ENCODE results near the gene MKKS.

The MKKS gene

GRCh38 chr20:10454151-10454750 lies 20.2 kb upstream of the MKKS start:
- peaks cover 3% of the 10 kb centered on the region for H3K79me1 ChIP-seq (ENCODE audit: low read depth, low read length)
- no peaks in the 10 kb centered on the region for H3K27me3 ChIP-seq (ENCODE audit: control insufficient read depth in 3 of 3, insufficient read depth in 3 of 3, low read depth in 1 of 3, low read length in 3 of 3)
- H2AK5ac ChIP-seq (ENCODE audit: low read depth, low read length): no peak overlapping the region
- H2BK120ac ChIP-seq (ENCODE audit: low read depth, low read length): no peak overlapping the region
- peaks cover 0 to 3% of the 10 kb centered on the region in 2 donors for H3K36me3 ChIP-seq (replicated peaks in 1 of 2; ENCODE audit: control insufficient read depth in 2 of 2, insufficient read depth in 2 of 2, low read length in 2 of 2)
- H3K4me3 ChIP-seq (ENCODE audit: low read length in 2 of 2): no peak overlapping the region
- DNase-seq (ENCODE audit: low spot score): no peak
- H3K27ac ChIP-seq (replicated peaks; ENCODE audit: low read length): no peak overlapping the region
- no peak overlapping the region for H4K8ac ChIP-seq (ENCODE audit: low read depth, low read length)
- no peak overlapping the region for H3K4me2 ChIP-seq (ENCODE audit: insufficient read depth, low read length, poor library complexity, severe bottlenecking)
- H2BK15ac ChIP-seq (ENCODE audit: low read length): no peak overlapping the region
- no peak overlapping the region for H3K18ac ChIP-seq (ENCODE audit: low read length)
- no peak overlapping the region for H3K9ac ChIP-seq (ENCODE audit: low read depth, low read length, poor library complexity)
- H3K14ac ChIP-seq (ENCODE audit: low read length): no peak overlapping the region
- H3K23ac ChIP-seq (ENCODE audit: low read depth, low read length, poor library complexity): no peak overlapping the region
- no peak overlapping the region for H4K91ac ChIP-seq (ENCODE audit: low read depth, low read length, poor library complexity)
- peaks cover 0 to 2% of the 10 kb centered on the region in 2 donors for H3K4me1 ChIP-seq (ENCODE audit: control insufficient read depth in 2 of 2, insufficient read depth in 1 of 2, low read depth in 1 of 2, low read length in 2 of 2)
- no peak overlapping the region for H2BK5ac ChIP-seq (ENCODE audit: low read length)
- peak overlapping the region; percentile 10 for H2BK12ac ChIP-seq (ENCODE audit: low read length)
- H2AFZ ChIP-seq (ENCODE audit: low read length): no peak overlapping the region
- peaks cover 0 to 17% of the 10 kb centered on the region in 2 donors for H3K9me3 ChIP-seq (replicated peaks in 1 of 2; ENCODE audit: control insufficient read depth in 2 of 2, insufficient read depth in 1 of 2, low read depth in 1 of 2, low read length in 2 of 2)
- H3K4ac ChIP-seq (ENCODE audit: low read length): no peak overlapping the region

GRCh38 chr20:10453241-10453640 lies 19.2 kb upstream of the MKKS start:
- H3K27me3 ChIP-seq (ENCODE audit: control insufficient read depth in 3 of 3, insufficient read depth in 3 of 3, low read depth in 1 of 3, low read length in 3 of 3): no peaks in the 10 kb centered on the region
- no peak overlapping the region for H3K4me3 ChIP-seq (ENCODE audit: low read length in 2 of 2)
- no peak for DNase-seq (ENCODE audit: low spot score)
- no peak overlapping the region for H2BK5ac ChIP-seq (ENCODE audit: low read length)
- no peak overlapping the region for H3K4ac ChIP-seq (ENCODE audit: low read length)
- H2BK120ac ChIP-seq (ENCODE audit: low read depth, low read length): no peak overlapping the region
- no CpG with 5 or more reads among the region's 5 CpGs for WGBS, 2 donors (ENCODE audit: extremely low coverage in 2 of 2, insufficient read length in 2 of 2, insufficient replicate concordance in 1 of 2)
- peaks cover 0 to 13% of the 10 kb centered on the region in 2 donors for H3K9me3 ChIP-seq (replicated peaks in 1 of 2; ENCODE audit: control insufficient read depth in 2 of 2, insufficient read depth in 1 of 2, low read depth in 1 of 2, low read length in 2 of 2)
- H3K18ac ChIP-seq (ENCODE audit: low read length): no peak overlapping the region
- H4K8ac ChIP-seq (ENCODE audit: low read depth, low read length): no peak overlapping the region
- no peak overlapping the region for H3K4me2 ChIP-seq (ENCODE audit: insufficient read depth, low read length, poor library complexity, severe bottlenecking)
- H3K4me1 ChIP-seq (ENCODE audit: control insufficient read depth in 2 of 2, insufficient read depth in 1 of 2, low read depth in 1 of 2, low read length in 2 of 2): peaks cover 0 to 4% of the 10 kb centered on the region in 2 donors
- no peak overlapping the region for H3K23ac ChIP-seq (ENCODE audit: low read depth, low read length, poor library complexity)
- H2AK5ac ChIP-seq (ENCODE audit: low read depth, low read length): no peak overlapping the region
- H3K14ac ChIP-seq (ENCODE audit: low read length): no peak overlapping the region
- no peak overlapping the region for H3K27ac ChIP-seq (replicated peaks; ENCODE audit: low read length)
- no peak overlapping the region for H2BK15ac ChIP-seq (ENCODE audit: low read length)
- H2AFZ ChIP-seq (ENCODE audit: low read length): no peak overlapping the region
- H3K9ac ChIP-seq (ENCODE audit: low read depth, low read length, poor library complexity): no peak overlapping the region
- no peak overlapping the region for H4K91ac ChIP-seq (ENCODE audit: low read depth, low read length, poor library complexity)
- H2BK12ac ChIP-seq (ENCODE audit: low read length): no peak overlapping the region
- H3K36me3 ChIP-seq (replicated peaks in 1 of 2; ENCODE audit: control insufficient read depth in 2 of 2, insufficient read depth in 2 of 2, low read length in 2 of 2): peaks cover 0 to under 1% of the 10 kb centered on the region in 2 donors
- H3K79me1 ChIP-seq (ENCODE audit: low read depth, low read length): peaks cover 2% of the 10 kb centered on the region

- no peak for DNase-seq (ENCODE audit: low spot score)
- Histone ChIP-seq H3K27me3 (ENCODE audit: control insufficient read depth in 3 of 3, insufficient read depth in 3 of 3, low read depth in 1 of 3, low read length in 3 of 3) (no peaks in the 10 kb centered on the region), H3K27ac (replicated peaks; ENCODE audit: low read length) (no peak overlapping the region), H2AFZ (ENCODE audit: low read length) (no peak overlapping the region), H3K9me3 (replicated peaks in 1 of 2; ENCODE audit: control insufficient read depth in 2 of 2, insufficient read depth in 1 of 2, low read depth in 1 of 2, low read length in 2 of 2) (no peaks in the 10 kb centered on the region), H2BK12ac (ENCODE audit: low read length) (no peak overlapping the region), H3K79me1 (ENCODE audit: low read depth, low read length) (no peaks in the 10 kb centered on the region), H2BK15ac (ENCODE audit: low read length) (no peak overlapping the region), H3K14ac (ENCODE audit: low read length) (no peak overlapping the region), H3K23ac (ENCODE audit: low read depth, low read length, poor library complexity) (no peak overlapping the region), H2BK5ac (ENCODE audit: low read length) (no peak overlapping the region), H2BK120ac (ENCODE audit: low read depth, low read length) (no peak overlapping the region), H4K91ac (ENCODE audit: low read depth, low read length, poor library complexity) (no peak overlapping the region), H2AK5ac (ENCODE audit: low read depth, low read length) (no peak overlapping the region), H3K36me3 (replicated peaks in 1 of 2; ENCODE audit: control insufficient read depth in 2 of 2, insufficient read depth in 2 of 2, low read length in 2 of 2) (no peaks in the 10 kb centered on the region), H3K4ac (ENCODE audit: low read length) (no peak overlapping the region), H3K4me2 (ENCODE audit: insufficient read depth, low read length, poor library complexity, severe bottlenecking) (no peak overlapping the region), H3K4me1 (ENCODE audit: control insufficient read depth in 2 of 2, insufficient read depth in 1 of 2, low read depth in 1 of 2, low read length in 2 of 2) (peaks cover 0 to 4% of the 10 kb centered on the region in 2 donors), H4K8ac (ENCODE audit: low read depth, low read length) (no peak overlapping the region), H3K9ac (ENCODE audit: low read depth, low read length, poor library complexity) (no peak overlapping the region), H3K18ac (ENCODE audit: low read length) (no peak overlapping the region), H3K4me3 (ENCODE audit: low read length in 2 of 2) (no peak overlapping the region)
- no CpG with 5 or more reads among the region's 2 CpGs for WGBS, 2 donors (ENCODE audit: extremely low coverage in 2 of 2, insufficient read length in 2 of 2, insufficient replicate concordance in 1 of 2)
Measured at GRCh38 chr20:10449270-10449669, 15.2 kb upstream of the MKKS start.

- no peak overlapping the region for H3K4me2 ChIP-seq (ENCODE audit: insufficient read depth, low read length, poor library complexity, severe bottlenecking)
- no peak overlapping the region for H3K27ac ChIP-seq (replicated peaks; ENCODE audit: low read length)
- WGBS, 2 donors (ENCODE audit: extremely low coverage in 2 of 2, insufficient read length in 2 of 2, insufficient replicate concordance in 1 of 2): no CpG with 5 or more reads among the region's 6 CpGs
- H3K36me3 ChIP-seq (replicated peaks in 1 of 2; ENCODE audit: control insufficient read depth in 2 of 2, insufficient read depth in 2 of 2, low read length in 2 of 2): no peaks in the 10 kb centered on the region
- peaks cover 2% of the 10 kb centered on the region for H3K79me1 ChIP-seq (ENCODE audit: low read depth, low read length)
- H2BK15ac ChIP-seq (ENCODE audit: low read length): no peak overlapping the region
- H3K18ac ChIP-seq (ENCODE audit: low read length): no peak overlapping the region
- no peaks in the 10 kb centered on the region for H3K27me3 ChIP-seq (ENCODE audit: control insufficient read depth in 3 of 3, insufficient read depth in 3 of 3, low read depth in 1 of 3, low read length in 3 of 3)
- H2BK5ac ChIP-seq (ENCODE audit: low read length): no peak overlapping the region
- H3K4me3 ChIP-seq (ENCODE audit: low read length in 2 of 2): no peak overlapping the region
- DNase-seq (ENCODE audit: low spot score): no peak
- H3K23ac ChIP-seq (ENCODE audit: low read depth, low read length, poor library complexity): no peak overlapping the region
- H3K9me3 ChIP-seq (replicated peaks in 1 of 2; ENCODE audit: control insufficient read depth in 2 of 2, insufficient read depth in 1 of 2, low read depth in 1 of 2, low read length in 2 of 2): no peaks in the 10 kb centered on the region
- no peak overlapping the region for H2AK5ac ChIP-seq (ENCODE audit: low read depth, low read length)
- no peak overlapping the region for H3K4ac ChIP-seq (ENCODE audit: low read length)
- no peak overlapping the region for H2BK12ac ChIP-seq (ENCODE audit: low read length)
- no peak overlapping the region for H3K14ac ChIP-seq (ENCODE audit: low read length)
- peaks cover 0 to 1% of the 10 kb centered on the region in 2 donors for H3K4me1 ChIP-seq (ENCODE audit: control insufficient read depth in 2 of 2, insufficient read depth in 1 of 2, low read depth in 1 of 2, low read length in 2 of 2)
- no peak overlapping the region for H3K9ac ChIP-seq (ENCODE audit: low read depth, low read length, poor library complexity)
- H4K8ac ChIP-seq (ENCODE audit: low read depth, low read length): no peak overlapping the region
- no peak overlapping the region for H2AFZ ChIP-seq (ENCODE audit: low read length)
- H4K91ac ChIP-seq (ENCODE audit: low read depth, low read length, poor library complexity): no peak overlapping the region
- no peak overlapping the region for H2BK120ac ChIP-seq (ENCODE audit: low read depth, low read length)
Measured at GRCh38 chr20:10448270-10449156, 14.5 kb upstream of the MKKS start.

All from neuronal stem cell (in vitro differentiated cells).